CD4-positive, alpha-beta T cell (primary cell): ENCODE data around the gene NPTN. TPM values are rescaled to one million over a fixed set of nuclear protein-coding genes. Genes with fewer than 3 reads are reported as not detected.

Source experiments
- ATAC-seq: fragments of 200-7000 bp; cut with Tn5 transposase; one replicate; pipeline ENCODE4 v1.10.0; 2022; ENCODE audit warnings: mild to moderate bottlenecking; ENCODE audit not compliant: poor library complexity
- CTCF ChIA-PET: fragments of 350-600 bp; sonication (Branson Sonifier 250); formaldehyde crosslinking; loops from one replicate; lab custom pipeline; 2021; ENCODE audit warnings: antibody characterized with exemption, inconsistent platforms; lab: Charles Lee
- POLR2A ChIA-PET: fragments of 350-600 bp; sonication (Branson Sonifier 250); formaldehyde crosslinking; loops from one replicate; lab custom pipeline; 2021; ENCODE audit warnings: antibody characterized with exemption, inconsistent platforms; lab: Charles Lee
- DNase-seq, 14 experiments: peaks; one replicate each; pipeline ENCODE4 v3.0.0-alpha.2; 2013 to 2020; ENCODE audit warnings: mixed read lengths in 2 of 14
- H3K27ac ChIP-seq, 2 donors: one replicate each; pipeline versions ENCODE4 v1.5.1 to v1.7.0; 2013; ENCODE audit warnings: low read length in 2 of 2, low read depth in 1 of 2, mild to moderate bottlenecking in 1 of 2
- H3K27me3 ChIP-seq, 2 experiments: 1 replicate in 1 of 2; 2 replicates in 1 of 2; pipeline versions ENCODE4 v1.6.1 to v1.7.0; 2013; ENCODE audit warnings: low read length in 2 of 2, control low read depth in 1 of 2, mild to moderate bottlenecking in 1 of 2, moderate library complexity in 1 of 2; ENCODE audit not compliant: insufficient read depth in 2 of 2, control insufficient read depth in 1 of 2
- H3K36me3 ChIP-seq: one replicate; pipeline ENCODE4 v1.6.1; 2013; ENCODE audit warnings: low read length, control low read depth; ENCODE audit not compliant: insufficient read depth
- H3K4me1 ChIP-seq: one replicate; pipeline ENCODE4 v1.6.1; 2013; ENCODE audit warnings: low read length, control low read depth; ENCODE audit not compliant: insufficient read depth
- H3K4me3 ChIP-seq: one replicate; pipeline ENCODE4 v1.5.1; 2013; ENCODE audit warnings: mild to moderate bottlenecking, low read length, moderate library complexity
- H3K9me3 ChIP-seq, 2 experiments: 1 replicate in 1 of 2; 2 replicates in 1 of 2; pipeline versions ENCODE4 v1.6.1 to v1.7.0; 2013; ENCODE audit warnings: low read length in 2 of 2, mild to moderate bottlenecking in 2 of 2, control low read depth in 1 of 2, moderate library complexity in 1 of 2; ENCODE audit not compliant: control insufficient read depth in 1 of 2, insufficient read depth in 1 of 2
- H3K27ac Mint-ChIP-seq: one replicate; pipeline ENCODE4 v1.8.0; 2020; ENCODE audit warnings: mixed read lengths
- H3K27me3 Mint-ChIP-seq: one replicate; pipeline ENCODE4 v1.8.0; 2021; ENCODE audit warnings: mixed read lengths
- H3K36me3 Mint-ChIP-seq: one replicate; pipeline ENCODE4 v1.8.0; 2021; ENCODE audit warnings: low read depth, mixed read lengths
- H3K4me1 Mint-ChIP-seq: one replicate; pipeline ENCODE4 v1.8.0; 2021; ENCODE audit warnings: low read depth, mixed read lengths
- H3K4me3 Mint-ChIP-seq: one replicate; pipeline ENCODE4 v1.8.0; 2020; ENCODE audit warnings: mild to moderate bottlenecking, mixed read lengths
- H3K9me3 Mint-ChIP-seq: one replicate; pipeline ENCODE4 v1.8.0; 2020; ENCODE audit warnings: mixed read lengths
- CTCF ChIP-seq: fragments of 200-600 bp; IDR thresholded peaks from one replicate; pipeline ENCODE4 v1.8.0; 2022; ENCODE audit warnings: antibody characterized with exemption, mild to moderate bottlenecking
- intact Hi-C, 2 experiments: fragments of 100-400 bp; cut with DNase I in 1 of 2; cut with micrococcal nuclease in 1 of 2; formaldehyde crosslinking; loops; one replicate each; pipeline versions ENCODE4 v1.15.1 to v1.9.0; 2023 to 2025; cut with DNase I, micrococcal nuclease
- total RNA-seq, 174 experiments: library from RNA in 2 of 174; stranded (reverse) in 2 of 174; gene quantifications; one replicate each; pipeline ENCODE4 v1.2.3 and lab custom pipeline; 2021 to 2026

NPTN gene
- total RNA-seq, 2 experiments from 2014 or later, result 9.3 to 13.5 TPM

- TF ChIP-seq CTCF, result no peak
- Histone ChIP-seq H3K4me1 (no peaks in the 10 kb centered on the region), H3K27me3 (no peaks in the 10 kb centered on the region), H3K9me3 (no peaks in the 10 kb centered on the region), H3K36me3 (no peaks in the 10 kb centered on the region), H3K4me3 (no peak overlapping the region), H3K27ac (no peak overlapping the region)
- no peak overlapping the region for H3K4me3 Mint-ChIP-seq
- ChIA-PET POLR2A (no interaction called here), CTCF (no interaction called here)
- H3K9me3 Mint-ChIP-seq, result no peaks in the 10 kb centered on the region
- H3K27me3 Mint-ChIP-seq, result no peaks in the 10 kb centered on the region
- no peaks in the 10 kb centered on the region for H3K4me1 Mint-ChIP-seq
- H3K36me3 Mint-ChIP-seq, result no peaks in the 10 kb centered on the region
- H3K27ac Mint-ChIP-seq, result no peak overlapping the region
- intact Hi-C loops, result no loop called here
- DNase-seq (no peak), ATAC-seq (no peak)
These were observed 91.7 kb downstream of the NPTN start for GRCh38 chr15:73541479-73541878.

- no peaks in the 10 kb centered on the region for H3K36me3 ChIP-seq
- H3K27ac Mint-ChIP-seq, result no peak overlapping the region
- intact Hi-C loops, result no loop called here
- DNase-seq (no peak), ATAC-seq (no peak)
- H3K27me3 Mint-ChIP-seq, result no peaks in the 10 kb centered on the region
- no peak overlapping the region for H3K4me3 Mint-ChIP-seq
- no peaks in the 10 kb centered on the region for H3K27me3 ChIP-seq
- no peak for TF ChIP-seq CTCF
- H3K4me1 Mint-ChIP-seq, result no peaks in the 10 kb centered on the region
- H3K27ac ChIP-seq, result no peak overlapping the region
- H3K9me3 Mint-ChIP-seq, result no peaks in the 10 kb centered on the region
- ChIA-PET CTCF (no interaction called here), POLR2A (no interaction called here)
- no peak overlapping the region for H3K4me3 ChIP-seq
- no peaks in the 10 kb centered on the region for H3K4me1 ChIP-seq
- H3K36me3 Mint-ChIP-seq, result no peaks in the 10 kb centered on the region
- no peaks in the 10 kb centered on the region for H3K9me3 ChIP-seq
These were observed 93.0 kb downstream of the NPTN start for GRCh38 chr15:73540161-73540560.

- Histone ChIP-seq H3K27me3 (no peaks in the 10 kb centered on the region), H3K9me3 (no peaks in the 10 kb centered on the region), H3K27ac (no peak overlapping the region), H3K4me1 (no peaks in the 10 kb centered on the region), H3K36me3 (no peaks in the 10 kb centered on the region), H3K4me3 (no peak overlapping the region)
- Mint-ChIP-seq H3K4me3 (no peak overlapping the region), H3K27me3 (no peaks in the 10 kb centered on the region), H3K36me3 (no peaks in the 10 kb centered on the region), H3K9me3 (no peaks in the 10 kb centered on the region), H3K4me1 (no peaks in the 10 kb centered on the region), H3K27ac (no peak overlapping the region)
- intact Hi-C loops, result no loop called here
- CTCF ChIA-PET, result interaction anchor here (0.6 kb wide), 1 partner anchor 21 kb away, joined by 4 read pairs; no protein-coding TSS in a partner anchor
- TF ChIP-seq CTCF, result no peak
- ATAC-seq, result no peak
- POLR2A ChIA-PET, result no interaction called here
- DNase-seq, result no peak
These were observed 93.7 kb downstream of the NPTN start for GRCh38 chr15:73539212-73540128.
